Thyroid gland (tissue), 4 donors: ENCODE results near the gene ZSCAN5C. TPM values are rescaled to one million over a fixed set of nuclear protein-coding genes. Genes with fewer than 3 reads are reported as not detected.
"Not testable (repeated sequence)": the region's sequence is repeated elsewhere in the genome, so short reads cannot be mapped to it uniquely, and the experiment has no call there.

Experiments used
- DNase-seq, 2 donors: peaks; one replicate each; pipeline ENCODE4 v3.0.0-alpha.2; 2019
- H3K27ac ChIP-seq, 3 donors: fragments of 200-600 bp; sonication (generic); 1 replicate in 2 of 3; 2 replicates in 1 of 3; pipeline ENCODE4 v1.5.1; 2016 to 2019; ENCODE audit warnings: mild to moderate bottlenecking in 1 of 3, moderate library complexity in 1 of 3
- H3K27me3 ChIP-seq: fragments of 200-600 bp; sonication (generic); one replicate; pipeline ENCODE4 v1.5.1; 2019
- H3K36me3 ChIP-seq, 2 donors: fragments of 200-600 bp; sonication (generic); one replicate each; pipeline ENCODE4 v1.5.1; 2016 to 2019
- H3K4me1 ChIP-seq, 2 donors: fragments of 200-600 bp; sonication (generic); one replicate each; pipeline ENCODE4 v1.5.1; 2017 to 2019
- H3K4me3 ChIP-seq, 3 donors: fragments of 200-600 bp; sonication (generic); replicated peaks in 1 of 3; 1 replicate in 2 of 3; 2 replicates in 1 of 3; pipeline ENCODE4 v1.5.1; 2016; ENCODE audit warnings: mild to moderate bottlenecking in 1 of 3
- H3K9me3 ChIP-seq: fragments of 200-600 bp; sonication (generic); one replicate; pipeline ENCODE4 v1.5.1; 2017
- CTCF ChIP-seq, 6 experiments: fragments of 200-600 bp in 3 of 6; fragments of 450-650 bp in 3 of 6; sonication (generic) in 3 of 6; IDR thresholded peaks; one replicate each; pipeline ENCODE4 v1.5.1; 2016 to 2019; ENCODE audit warnings: antibody characterized with exemption in 6 of 6, mild to moderate bottlenecking in 2 of 6, inconsistent platforms in 1 of 6, moderate library complexity in 1 of 6
- POLR2A ChIP-seq, 2 donors: fragments of 450-650 bp; IDR thresholded peaks; one replicate each; pipeline ENCODE4 v1.6.1; 2017; ENCODE audit warnings: antibody characterized with exemption in 2 of 2, mild to moderate bottlenecking in 2 of 2, moderate library complexity in 1 of 2
- WGBS, 2 donors: methylation state at CpG; one replicate each; pipeline ENCODE4 v1.1.5; 2017; 5-methylcytosine and 5-hydroxymethylcytosine counted together
- intact Hi-C: fragments of 100-400 bp; cut with DNase I; formaldehyde crosslinking; loops from one replicate; pipeline ENCODE4 v1.15.1; 2023
- total RNA-seq, 4 donors: library from RNA; depleted of rRNA; stranded (reverse); fragments of >200 nt; gene quantifications; one replicate each; pipeline ENCODE4 v1.2.3, GENCODE V29; 2016

Gene ZSCAN5C
- total RNA-seq, 4 donors from 2014 or later, result not detected

GRCh38 chr19:56193981-56194640 lies 8.0 kb upstream of the ZSCAN5C start:
- 81% methylated on average over 12 of the region's 12 CpGs for WGBS, 2 donors
- no peak for TF ChIP-seq CTCF (IDR thresholded peaks at IDR 0.05)
- TF ChIP-seq POLR2A (IDR thresholded peaks at IDR 0.05), result no peak
- intact Hi-C loops, result no loop called here

GRCh38 chr19:56197646-56198045 lies 4.4 kb upstream of the ZSCAN5C start, which contains the start of gene ZSCAN5B:
ZSCAN5B (minus strand) TSS chr19:56197783; CDS start chr19:56193052, 4,731 bp downstream.
- H3K4me3 ChIP-seq, H3K36me3 ChIP-seq, H3K27me3 ChIP-seq, intact Hi-C loops, H3K4me1 ChIP-seq, H3K9me3 ChIP-seq, H3K27ac ChIP-seq, DNase-seq: not testable (repeated sequence)
- WGBS, 2 donors, result 86 to 89% methylated on average over 23 of the region's 23 CpGs

More at GRCh38 chr19:56193981-56194640, 8.0 kb upstream of the ZSCAN5C start:
- no peak overlapping the region for H3K27ac ChIP-seq
- H3K4me1 ChIP-seq, result no peaks in the 10 kb centered on the region
- no peak overlapping the region for H3K4me3 ChIP-seq
- no peaks in the 10 kb centered on the region for H3K36me3 ChIP-seq
- H3K27me3 ChIP-seq, result no peaks in the 10 kb centered on the region
- DNase-seq, result no peak
- no peaks in the 10 kb centered on the region for H3K9me3 ChIP-seq

- Histone ChIP-seq H3K4me1 (no peaks in the 10 kb centered on the region), H3K27me3 (no peaks in the 10 kb centered on the region), H3K36me3 (no peaks in the 10 kb centered on the region), H3K9me3 (no peaks in the 10 kb centered on the region), H3K27ac (no peak overlapping the region), H3K4me3 (no peak overlapping the region)
- intact Hi-C loops, result no loop called here
- no peak for DNase-seq
- no peak for TF ChIP-seq POLR2A (IDR thresholded peaks at IDR 0.05)
- TF ChIP-seq CTCF (IDR thresholded peaks at IDR 0.05), result no peak
- WGBS, 2 donors, result 69 to 70% methylated on average over 7 of the region's 7 CpGs
Measured at GRCh38 chr19:56199687-56200086, 2.4 kb upstream of the ZSCAN5C start.

GRCh38 chr19:56207581-56207980 lies 5.5 kb downstream of the ZSCAN5C start:
- intact Hi-C loops, H3K27ac ChIP-seq, H3K9me3 ChIP-seq, H3K27me3 ChIP-seq, DNase-seq, H3K4me1 ChIP-seq, H3K4me3 ChIP-seq, H3K36me3 ChIP-seq: not testable (repeated sequence)
- WGBS, 2 donors, result 61 to 72% methylated on average over 4 to 5 of the region's 5 CpGs

GRCh38 chr19:56209091-56209490 lies 7.0 kb downstream of the ZSCAN5C start:
- no peaks in the 10 kb centered on the region for H3K36me3 ChIP-seq
- H3K9me3 ChIP-seq, result no peaks in the 10 kb centered on the region
- intact Hi-C loops, result no loop called here
- no peaks in the 10 kb centered on the region for H3K4me1 ChIP-seq
- H3K27me3 ChIP-seq, result no peaks in the 10 kb centered on the region
- TF ChIP-seq CTCF (IDR thresholded peaks at IDR 0.05) (no peak), POLR2A (IDR thresholded peaks at IDR 0.05) (no peak)
- 82 to 90% methylated on average over 12 of the region's 12 CpGs for WGBS, 2 donors
- no peak overlapping the region for H3K4me3 ChIP-seq
- no peak for DNase-seq
- no peak overlapping the region for H3K27ac ChIP-seq

- H3K36me3 ChIP-seq, H3K27ac ChIP-seq, DNase-seq, H3K9me3 ChIP-seq, H3K4me3 ChIP-seq, intact Hi-C loops, H3K4me1 ChIP-seq, H3K27me3 ChIP-seq: not testable (repeated sequence)
- WGBS, 2 donors, result 85 to 88% methylated on average over 8 to 9 of the region's 9 CpGs
Measured at GRCh38 chr19:56210036-56210435, 8.0 kb downstream of the ZSCAN5C start.
